HG02852 (cell line): Measurements from ENCODE around the gene KLHL29.
A peak's percentile ranks its signal among the peaks of the same experiment; 100 is the strongest.

ENCODE experiments used
- ATAC-seq: cut with Tn5 transposase; IDR thresholded peaks from one replicate; pipeline ENCODE4 v1.9.1; 2021; ENCODE audit warnings: mild to moderate bottlenecking, moderate library complexity; ENCODE audit not compliant: unreplicated experiment

The KLHL29 gene

DNA sequence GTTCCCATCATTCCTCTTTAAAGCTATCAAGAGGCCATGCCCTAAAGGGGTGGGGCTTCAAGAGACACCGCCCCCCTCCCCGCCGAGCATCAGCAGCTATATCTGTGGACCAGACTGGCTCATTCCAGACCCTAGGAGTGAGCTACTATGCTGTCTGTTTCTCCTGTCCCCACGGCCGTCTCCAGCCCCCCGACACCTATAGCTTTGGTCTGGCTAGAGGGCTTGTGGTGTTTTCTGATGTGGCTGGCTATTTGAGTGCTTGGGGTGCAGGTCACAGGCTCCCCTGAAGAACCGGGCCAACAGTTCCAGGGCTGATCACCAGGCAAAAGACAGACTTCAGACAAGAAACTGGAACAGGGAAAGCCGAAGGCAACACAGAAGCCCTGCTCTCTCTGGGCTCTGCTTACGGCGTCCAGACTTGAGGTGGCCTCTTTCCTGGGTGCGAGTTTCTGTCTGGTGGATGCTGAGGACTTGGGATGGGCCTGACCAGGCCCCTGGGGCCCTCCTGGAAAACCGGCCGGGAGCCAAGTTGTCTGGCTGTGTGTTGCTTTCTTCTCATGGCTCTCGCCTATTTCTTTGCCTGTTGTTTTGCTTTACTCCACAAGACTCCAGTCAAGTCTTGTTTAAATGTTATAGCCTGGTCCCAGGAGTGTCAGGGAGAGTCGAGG, 83.6 kb downstream of the KLHL29 start:
- no peak for ATAC-seq

DNA sequence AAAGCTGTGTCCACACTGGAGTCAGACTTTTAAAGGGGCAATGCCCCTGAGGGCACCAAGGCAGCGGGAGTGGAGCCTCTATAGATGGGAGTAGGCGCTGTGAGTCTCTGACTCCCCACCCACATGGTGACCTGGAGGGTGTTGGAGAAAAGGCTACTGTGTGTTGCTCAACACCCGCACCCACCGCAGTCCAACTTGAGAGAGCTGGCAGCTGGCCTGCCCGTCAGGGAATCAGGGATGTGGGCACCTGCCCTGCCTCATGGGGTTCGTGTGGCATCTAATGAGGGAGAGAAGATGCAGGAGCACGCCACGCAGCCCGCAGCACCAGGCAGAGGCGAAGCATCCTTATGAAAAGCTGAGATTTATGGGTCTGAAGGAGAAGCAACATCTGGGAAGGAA, 84.2 kb downstream of the KLHL29 start:
- ATAC-seq, result no peak

DNA sequence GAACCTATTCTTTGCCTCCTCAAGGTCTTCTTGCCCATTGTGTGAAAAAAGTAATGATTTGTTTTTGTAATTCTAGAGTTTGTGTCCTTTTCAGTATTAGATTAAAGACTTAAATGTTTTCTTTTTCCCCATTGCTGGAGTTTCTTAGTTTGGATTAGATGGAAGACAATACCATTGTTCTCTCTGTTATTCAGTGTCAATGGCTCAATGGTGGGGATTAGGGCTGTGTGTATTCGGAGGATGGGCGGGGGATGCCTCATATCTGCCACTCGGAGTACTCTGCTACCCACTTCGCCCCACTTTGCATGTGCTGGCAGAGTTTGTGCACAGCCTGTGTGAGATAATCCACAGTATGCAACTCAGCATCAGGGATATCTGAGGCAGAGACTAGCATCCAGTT, 90.1 kb downstream of the KLHL29 start:
- ATAC-seq, result no peak

DNA sequence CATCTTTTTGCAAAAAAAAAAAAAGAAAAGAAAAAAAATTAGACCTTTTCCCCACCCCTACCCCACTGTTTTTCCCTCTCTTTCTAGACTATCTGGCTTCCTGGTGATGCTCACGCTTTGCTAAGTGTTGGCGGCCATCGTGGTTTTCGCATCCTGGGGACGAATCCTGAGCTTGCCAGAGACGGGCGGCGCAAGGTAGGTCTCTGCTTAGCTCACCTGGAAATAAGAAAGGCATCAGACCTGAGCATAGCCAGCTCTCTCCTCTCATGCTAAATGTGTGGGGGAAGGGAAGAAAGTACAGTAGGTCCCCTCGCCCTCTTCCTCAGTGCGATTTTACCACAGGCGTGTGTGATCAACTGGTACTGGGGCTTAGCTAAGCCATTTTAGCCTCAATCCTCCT, 90.5 kb downstream of the KLHL29 start:
- no peak for ATAC-seq

DNA sequence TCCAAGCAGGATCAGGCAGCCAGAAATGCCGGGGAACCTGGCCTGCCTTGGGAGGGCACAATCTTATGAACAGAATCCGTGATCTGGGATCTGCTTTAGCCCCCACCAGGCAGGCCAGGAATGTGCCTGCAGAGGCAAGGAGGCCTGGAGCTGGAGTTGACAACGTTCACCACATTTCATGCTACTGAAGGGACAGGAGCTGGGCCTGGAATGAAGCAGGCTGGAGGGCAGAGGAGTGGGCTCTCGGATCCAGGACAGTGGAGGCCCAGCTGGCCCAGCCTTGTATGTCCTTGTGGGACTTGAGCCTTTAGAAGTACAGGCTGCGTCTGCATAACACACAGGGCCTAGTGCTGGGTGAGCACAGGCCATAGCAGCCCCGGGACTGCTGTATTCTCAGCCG, 91.8 kb downstream of the KLHL29 start:
- ATAC-seq, result no peak

DNA sequence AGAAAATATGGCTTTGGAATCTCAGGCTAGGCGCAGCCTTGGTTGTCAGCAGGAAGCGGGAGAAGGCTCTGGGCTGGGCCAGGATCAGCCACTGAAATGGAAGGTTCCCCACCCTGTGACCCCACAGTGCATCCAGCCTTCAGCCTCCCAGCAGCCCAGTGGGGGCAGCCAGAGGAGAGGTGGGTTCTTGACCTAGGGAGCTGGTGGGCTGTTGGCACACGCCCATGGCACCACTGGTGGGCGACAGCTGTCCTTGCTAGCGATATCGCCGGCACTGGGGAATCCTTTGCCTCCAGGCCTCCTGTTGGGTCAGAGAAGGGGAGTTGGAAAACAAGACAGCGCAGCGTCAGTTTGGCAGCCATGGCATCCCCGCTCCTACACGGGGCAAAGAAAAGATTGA, 92.4 kb downstream of the KLHL29 start:
- no peak for ATAC-seq

DNA sequence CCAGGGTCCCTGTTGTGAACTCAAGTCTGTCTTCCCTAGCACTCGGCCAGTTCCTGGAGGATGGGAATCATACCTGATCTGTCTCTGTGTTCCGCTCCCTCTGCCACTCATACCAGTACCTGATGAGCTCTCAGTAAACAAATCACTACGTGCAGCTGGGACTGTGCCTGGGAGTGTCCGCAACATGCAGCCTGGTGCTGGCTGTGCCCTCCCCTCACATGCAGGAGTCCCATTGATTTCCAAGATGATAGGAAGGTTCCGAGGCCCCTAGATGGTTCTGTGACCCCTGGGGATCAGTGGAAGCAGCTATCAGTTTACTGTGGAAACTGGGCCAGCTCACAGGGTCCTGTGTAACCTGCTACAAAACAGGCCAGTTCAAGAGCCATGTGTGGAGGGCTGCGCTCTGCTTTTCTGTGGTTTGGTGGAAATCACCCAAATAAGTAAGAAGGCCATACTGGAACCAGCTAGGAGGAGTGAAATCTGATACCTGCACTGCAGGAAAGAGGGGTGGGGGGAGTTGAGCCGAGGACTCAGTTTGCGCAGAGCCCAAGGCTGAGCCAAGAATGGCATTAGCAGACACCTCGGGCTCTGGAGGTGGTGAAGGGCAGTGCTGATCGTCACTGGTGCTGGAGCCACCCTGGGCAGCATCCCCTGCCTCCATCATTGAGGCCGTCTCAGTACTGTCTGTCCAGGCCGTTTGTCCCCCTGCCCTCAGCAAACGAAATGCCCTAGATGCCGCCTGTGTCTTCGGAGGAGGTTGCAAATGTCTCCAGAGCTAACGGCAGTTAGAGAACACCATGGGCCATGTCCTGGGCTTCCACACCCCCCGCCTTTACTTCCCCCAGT, 93.3 kb downstream of the KLHL29 start:
- ATAC-seq, result no peak

DNA sequence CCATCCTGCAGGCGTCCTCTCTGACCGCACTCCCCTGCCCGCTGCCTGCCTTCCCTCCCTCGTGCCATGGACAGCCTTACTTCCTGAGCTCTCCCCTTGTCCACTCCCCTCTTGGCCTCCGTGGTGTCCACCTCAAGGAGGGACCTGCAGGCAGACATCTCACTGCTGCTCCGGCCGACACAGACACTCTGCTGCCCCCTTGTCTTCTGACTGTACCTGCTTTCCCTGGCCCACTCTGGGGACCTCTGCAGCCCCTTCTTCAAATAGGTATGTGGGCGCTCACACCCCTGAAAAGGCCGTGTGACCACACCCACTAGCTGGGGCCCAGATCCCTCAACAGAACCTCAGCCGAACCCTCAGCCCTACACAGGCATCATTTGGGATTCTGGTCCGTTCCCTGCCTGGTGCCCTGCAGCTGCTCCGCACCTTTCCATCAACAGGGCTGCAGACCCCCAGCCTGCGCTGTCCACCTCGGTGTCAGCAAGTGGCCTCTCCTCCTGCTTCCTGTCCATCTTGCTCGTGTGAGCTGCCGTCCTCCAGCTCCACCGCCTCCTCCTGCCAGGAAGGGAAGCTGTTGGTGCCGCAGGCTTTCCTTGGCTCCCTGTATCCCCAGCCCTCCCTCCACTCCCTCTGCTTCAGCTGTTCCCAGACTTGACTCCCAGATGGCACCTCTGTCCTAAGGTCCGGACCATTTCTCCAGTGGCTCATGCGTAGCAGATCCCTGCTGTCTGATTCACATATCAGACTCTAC, 94.1 kb downstream of the KLHL29 start:
- no peak for ATAC-seq

DNA sequence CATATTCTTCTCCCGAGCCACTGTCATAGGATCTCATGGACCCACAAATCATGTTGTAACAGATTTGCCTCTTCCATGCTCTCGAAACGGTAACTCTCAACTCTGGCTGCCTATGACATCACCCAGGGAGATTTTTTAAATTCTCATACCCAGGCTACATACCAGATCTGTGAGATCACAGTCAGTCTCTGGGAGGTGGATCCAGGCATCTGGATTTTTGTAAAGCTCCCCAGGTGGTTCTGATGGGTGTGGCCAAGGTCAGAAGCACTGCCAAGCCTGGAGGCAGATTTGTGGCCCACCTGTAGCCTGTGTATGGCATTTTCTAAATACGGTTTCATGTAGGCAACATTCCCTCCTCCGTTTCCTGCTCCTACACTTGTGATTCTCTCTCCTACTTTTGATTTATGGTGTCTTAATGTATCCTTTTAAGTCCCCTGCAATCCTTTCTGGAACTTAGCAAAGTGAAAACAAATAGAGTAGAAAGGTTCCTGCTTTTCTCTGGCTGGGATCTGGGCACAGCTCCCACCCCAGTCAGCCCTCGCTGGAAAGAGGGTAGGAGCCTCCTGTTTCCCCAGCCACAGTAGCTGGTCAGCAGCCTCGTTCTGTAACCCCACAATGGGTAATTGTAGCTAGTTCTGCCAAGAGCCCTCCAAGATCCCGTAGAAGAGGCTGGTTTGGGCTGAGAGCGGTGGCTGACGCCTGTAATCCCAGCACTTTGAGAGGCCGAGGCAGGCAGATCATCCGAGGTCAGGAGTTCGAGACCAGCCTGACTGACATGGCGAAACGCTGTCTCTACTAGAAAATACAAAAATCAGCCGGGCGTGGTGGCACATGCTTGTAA, 96.2 kb downstream of the KLHL29 start:
- no peak for ATAC-seq

DNA sequence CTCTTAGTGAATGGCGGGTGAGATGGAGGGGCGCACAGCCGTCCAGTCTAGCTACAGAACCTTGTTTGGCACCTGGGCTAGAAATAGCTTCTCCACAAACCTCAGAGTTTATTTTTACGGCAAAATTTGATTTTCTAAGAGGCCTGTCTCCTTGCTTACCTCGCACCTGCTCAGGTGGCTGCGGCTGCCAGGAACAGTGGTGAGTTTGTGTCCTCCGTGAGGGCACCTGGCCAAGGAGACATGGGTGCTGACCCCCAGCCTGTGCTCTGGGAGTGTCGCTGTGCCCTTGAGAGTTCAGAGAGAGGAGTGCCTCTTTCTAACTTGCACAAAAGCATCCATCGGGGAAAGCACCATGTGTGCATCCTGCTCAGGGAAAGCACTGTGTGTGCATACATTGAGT, 97.2 kb downstream of the KLHL29 start:
- ATAC-seq, result no peak

DNA sequence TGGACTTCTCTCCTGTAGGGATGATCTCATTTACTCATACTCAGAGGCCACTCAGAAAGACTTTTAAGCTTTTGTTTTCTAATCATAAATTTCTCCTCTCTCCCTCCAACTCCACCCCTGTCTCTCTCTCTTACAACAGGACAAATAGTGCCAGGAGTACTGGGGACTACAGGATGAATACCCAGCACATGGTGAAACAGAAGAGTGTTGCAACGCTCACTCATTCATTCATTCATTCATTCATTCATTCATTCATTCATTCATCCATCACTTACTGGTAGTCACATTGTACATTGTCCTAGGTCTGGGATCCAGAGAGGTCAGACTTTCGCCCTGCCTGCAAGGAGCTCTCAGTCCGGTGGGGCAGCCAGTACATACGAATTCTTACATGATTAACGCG, 97.6 kb downstream of the KLHL29 start:
- no peak for ATAC-seq

DNA sequence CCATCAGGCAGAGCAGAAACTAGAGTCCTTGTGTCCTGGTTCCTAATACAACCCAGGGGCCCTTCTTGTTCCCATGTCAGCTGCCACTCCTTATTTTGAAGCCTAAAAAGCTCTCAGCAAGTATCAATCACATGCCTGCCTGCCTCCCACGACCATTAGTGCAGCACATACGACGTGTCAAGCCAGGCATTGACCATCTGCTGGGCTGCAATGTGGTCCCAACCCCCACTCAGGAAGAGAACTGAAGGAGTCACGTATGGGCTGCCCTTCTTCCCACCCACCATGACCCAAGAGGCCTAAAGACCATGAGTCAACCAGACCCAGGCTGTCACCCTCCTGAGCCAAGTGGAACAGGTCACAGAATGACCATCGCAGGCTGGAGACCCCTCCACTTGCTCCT, 98.8 kb downstream of the KLHL29 start:
- ATAC-seq, result no peak

DNA sequence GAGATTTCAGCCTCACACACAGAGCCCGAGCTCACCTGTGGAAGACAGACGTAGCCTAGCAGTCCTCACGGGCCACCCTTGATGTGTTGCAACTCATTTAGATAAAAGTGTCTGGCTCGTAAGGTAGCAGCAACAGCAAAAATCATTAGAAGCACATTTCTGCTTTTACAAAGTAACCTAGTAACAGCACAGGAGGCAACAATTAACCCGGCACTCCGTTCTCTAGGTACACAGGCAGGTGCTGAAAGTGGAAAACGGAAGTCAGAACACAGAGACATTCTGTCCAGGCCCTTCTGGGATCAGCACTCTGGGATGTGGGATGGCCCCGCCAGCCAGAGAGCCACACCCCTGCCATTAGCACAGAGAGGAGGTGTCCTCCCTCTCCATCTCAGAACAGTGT, 99.3 kb downstream of the KLHL29 start:
- no peak for ATAC-seq

DNA sequence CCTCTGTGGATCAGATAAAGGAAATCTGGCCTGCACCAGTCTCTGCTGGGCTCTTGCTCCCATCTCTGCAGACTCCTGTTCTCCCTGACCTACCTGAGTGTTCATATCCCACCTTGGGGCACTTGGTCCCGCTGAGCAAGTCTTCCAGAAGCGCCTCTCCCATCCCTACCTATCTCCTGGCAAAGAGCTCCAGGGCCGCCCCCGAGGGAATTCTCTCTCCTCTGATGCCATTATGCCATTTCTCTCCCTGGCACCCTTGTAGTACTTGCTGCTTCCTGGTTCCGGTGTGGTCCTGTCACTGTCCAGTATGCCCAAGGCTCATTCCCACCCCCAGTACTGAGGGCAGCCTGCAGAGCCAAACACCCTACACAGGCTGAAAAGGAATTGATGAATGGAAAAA, 99.8 kb downstream of the KLHL29 start:
- ATAC-seq, result no peak

DNA sequence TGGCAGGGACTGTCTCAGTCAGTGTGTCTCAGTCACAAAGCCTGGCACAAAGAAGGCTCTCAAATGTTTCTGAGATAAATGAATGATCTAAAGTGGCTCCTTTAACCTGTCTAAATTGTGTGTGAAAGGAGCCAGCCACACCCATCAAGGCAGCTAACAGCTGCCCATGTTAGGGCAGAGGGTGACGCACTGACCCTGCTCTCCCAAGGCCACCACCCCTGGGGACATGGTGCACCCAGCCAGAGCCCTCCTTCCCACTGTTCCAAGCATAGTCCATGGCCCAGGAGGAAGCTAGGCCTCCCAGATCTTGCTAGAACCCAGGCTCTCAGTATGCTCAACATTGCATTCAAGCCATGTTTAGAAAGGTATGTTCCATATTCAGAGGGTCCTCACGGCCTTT, 100.3 kb downstream of the KLHL29 start:
- no peak for ATAC-seq

DNA sequence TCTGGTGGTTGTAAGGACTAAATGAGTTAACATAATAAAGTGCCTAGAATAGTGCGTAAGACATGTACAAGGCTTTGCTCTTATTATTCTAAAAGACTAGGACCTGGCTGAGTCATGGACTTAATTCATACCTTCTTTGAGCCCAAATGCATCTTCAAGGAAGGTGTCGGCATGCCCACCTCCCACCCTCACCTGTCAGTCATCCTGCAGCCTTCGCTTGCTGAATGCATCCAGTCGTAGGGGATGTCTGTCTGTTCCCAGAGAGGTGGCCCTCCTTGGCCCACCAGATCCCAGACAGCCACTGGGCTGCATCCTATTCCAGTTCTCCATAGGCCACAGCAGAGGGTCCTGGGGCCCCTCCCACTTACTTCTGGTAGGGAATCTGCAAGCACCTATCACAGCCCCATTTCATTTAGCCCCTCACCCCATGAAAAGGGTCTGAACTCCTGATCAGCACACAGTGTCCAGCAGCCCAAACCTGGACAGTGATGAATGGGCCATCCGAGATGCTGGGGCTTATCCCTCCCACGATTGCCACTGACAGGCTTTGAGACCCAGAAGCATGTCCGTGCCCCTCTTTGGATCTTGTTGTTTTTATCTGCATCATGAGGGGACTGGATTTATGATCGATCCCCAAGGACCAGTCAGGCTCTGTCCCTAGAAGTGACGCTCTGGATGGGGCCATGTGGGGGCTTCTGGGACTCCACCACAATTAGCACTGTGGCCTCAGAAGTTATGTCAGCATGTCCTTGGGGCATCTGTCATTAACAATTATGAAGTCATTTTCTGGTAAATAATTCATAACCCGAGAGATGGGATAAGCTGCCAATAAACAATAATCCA, 101.1 kb downstream of the KLHL29 start:
- ATAC-seq, result no peak

DNA sequence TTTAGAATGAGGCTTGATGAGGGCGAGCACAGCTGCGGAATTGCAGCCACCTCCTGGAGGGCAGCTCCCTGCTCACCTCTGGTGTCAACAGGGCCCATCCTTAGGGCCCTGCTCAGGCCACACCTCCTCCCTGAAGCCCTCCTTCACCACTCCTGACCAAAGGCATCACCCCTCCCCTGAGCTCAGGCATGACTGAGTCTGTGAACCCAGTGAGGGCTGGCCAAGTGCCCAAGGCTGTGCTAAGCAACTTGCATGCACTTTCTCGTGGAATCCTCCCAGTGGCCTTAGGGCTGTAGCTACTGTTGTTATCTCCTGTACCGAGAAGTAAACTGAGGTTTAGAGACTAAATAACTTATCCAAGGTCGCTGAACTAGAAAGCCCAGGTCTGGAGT, 101.7 kb downstream of the KLHL29 start:
- ATAC-seq, result no peak

DNA sequence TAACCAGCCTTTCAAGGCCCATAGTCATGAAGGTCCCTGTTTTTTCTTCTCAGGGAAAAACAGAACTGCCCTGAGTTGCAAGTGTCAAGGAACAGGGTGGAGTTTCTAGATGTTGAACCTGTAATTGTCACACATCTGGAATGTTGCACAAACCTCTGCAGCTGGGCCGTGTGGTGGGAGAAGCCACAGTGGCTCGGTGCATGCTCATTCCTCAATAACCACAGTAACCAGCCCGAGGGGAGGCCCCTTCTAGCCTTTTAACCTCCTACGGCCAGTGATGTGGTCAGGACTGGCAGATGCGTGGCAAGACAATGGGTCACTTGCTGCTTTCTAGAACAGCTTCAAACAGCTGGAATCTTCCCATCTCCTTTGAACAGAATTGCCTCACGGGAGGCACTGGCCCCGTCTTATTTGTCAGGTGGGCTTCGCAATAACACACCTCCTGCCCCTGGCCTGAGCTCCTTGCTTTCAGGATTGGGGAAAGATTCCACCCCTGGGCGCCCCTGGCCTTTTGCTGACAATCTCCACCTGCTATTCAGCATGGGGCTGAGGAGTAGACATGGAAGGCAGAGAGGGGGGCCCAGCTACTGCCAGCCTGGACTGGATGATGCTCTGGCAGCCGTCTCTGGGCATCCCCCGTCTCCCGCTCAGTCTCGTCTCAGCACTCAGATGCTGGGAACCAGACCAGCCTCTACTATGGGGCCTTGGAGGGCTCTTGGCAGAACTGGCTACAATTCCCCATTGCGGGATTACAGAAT, 102.9 kb downstream of the KLHL29 start:
- peak; percentile 46 for ATAC-seq

DNA sequence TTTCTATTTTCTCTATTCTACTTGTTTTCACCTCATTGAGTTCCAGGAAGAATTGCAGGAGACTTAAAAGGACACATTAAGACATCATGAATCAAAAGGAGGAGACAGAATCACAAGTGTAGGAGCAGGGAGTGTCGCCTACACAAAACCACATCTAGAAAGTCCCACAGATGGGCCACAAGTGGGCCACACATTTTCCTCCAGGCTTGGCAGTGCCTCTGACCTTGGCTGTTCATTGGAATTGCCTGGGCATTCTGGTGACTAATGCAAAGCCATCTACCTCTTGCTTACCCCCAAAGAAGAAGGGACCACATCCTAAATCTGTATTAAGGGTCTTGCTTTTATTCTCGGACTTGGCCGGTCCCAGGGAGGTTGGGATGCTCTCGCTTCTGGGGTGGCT, 103.6 kb downstream of the KLHL29 start:
- ATAC-seq, result no peak
